KMS-11 (cell line): Measurements from ENCODE around the gene RCOR2.
A peak's percentile ranks its signal among the peaks of the same experiment; 100 is the strongest.

Source experiments
- H2AFZ ChIP-seq: fragments of 200-600 bp; sonication (generic); 2 replicates; pipeline ENCODE4 v1.6.1; 2016; ENCODE audit warnings: antibody characterized with exemption, mixed run types, low read depth
- H3K27ac ChIP-seq: fragments of 200-600 bp; sonication (generic); 2 replicates; pipeline ENCODE4 v1.6.1; 2016; ENCODE audit warnings: mild to moderate bottlenecking, mixed run types
- H3K27me3 ChIP-seq: fragments of 200-600 bp; sonication (generic); 2 replicates; pipeline ENCODE4 v1.6.1; 2017; ENCODE audit warnings: mild to moderate bottlenecking, low read depth, mixed run types, moderate library complexity; ENCODE audit not compliant: insufficient read depth
- H3K36me3 ChIP-seq: fragments of 200-600 bp; sonication (generic); 2 replicates; pipeline ENCODE4 v1.6.1; 2017; ENCODE audit warnings: mild to moderate bottlenecking, mixed run types; ENCODE audit not compliant: insufficient read depth
- H3K4me1 ChIP-seq: fragments of 200-600 bp; sonication (generic); 2 replicates; pipeline ENCODE4 v1.6.1; 2016; ENCODE audit warnings: mild to moderate bottlenecking, low read depth, mixed run types; ENCODE audit not compliant: poor library complexity, severe bottlenecking
- H3K4me2 ChIP-seq: fragments of 200-600 bp; sonication (generic); 2 replicates; pipeline ENCODE4 v1.7.0; 2016; ENCODE audit warnings: mild to moderate bottlenecking, mixed run types
- H3K4me3 ChIP-seq: fragments of 200-600 bp; sonication (generic); IDR thresholded peaks from 2 replicates; pipeline ENCODE4 v1.6.1; 2017; ENCODE audit warnings: low read depth, low read length, mixed read lengths; ENCODE audit not compliant: insufficient read depth
- H3K79me2 ChIP-seq: fragments of 200-600 bp; sonication (generic); 2 replicates; pipeline ENCODE4 v1.6.1; 2016; ENCODE audit warnings: low read depth, mixed run types; ENCODE audit not compliant: insufficient read depth
- H3K9ac ChIP-seq: fragments of 200-600 bp; sonication (generic); 2 replicates; pipeline ENCODE4 v1.6.1; 2016; ENCODE audit warnings: mild to moderate bottlenecking, mixed run types
- H4K20me1 ChIP-seq: fragments of 200-600 bp; sonication (generic); 2 replicates; pipeline ENCODE4 v1.6.1; 2016; ENCODE audit warnings: mild to moderate bottlenecking, mixed run types; ENCODE audit not compliant: insufficient read depth
- TF ChIP-seq, protein P1 (sequence below): fragments of 200-600 bp; sonication (generic); conservative IDR thresholded peaks from 2 replicates; pipeline ENCODE4 v1.6.1; 2017; ENCODE audit warnings: low read depth, mild to moderate bottlenecking, antibody characterized with exemption, low read length, moderate library complexity, mixed read lengths

The RCOR2 gene

GRCh38 chr11:63923319-63923718, 6.4 kb upstream of the RCOR2 start:
- TF ChIP-seq, protein P1, sequence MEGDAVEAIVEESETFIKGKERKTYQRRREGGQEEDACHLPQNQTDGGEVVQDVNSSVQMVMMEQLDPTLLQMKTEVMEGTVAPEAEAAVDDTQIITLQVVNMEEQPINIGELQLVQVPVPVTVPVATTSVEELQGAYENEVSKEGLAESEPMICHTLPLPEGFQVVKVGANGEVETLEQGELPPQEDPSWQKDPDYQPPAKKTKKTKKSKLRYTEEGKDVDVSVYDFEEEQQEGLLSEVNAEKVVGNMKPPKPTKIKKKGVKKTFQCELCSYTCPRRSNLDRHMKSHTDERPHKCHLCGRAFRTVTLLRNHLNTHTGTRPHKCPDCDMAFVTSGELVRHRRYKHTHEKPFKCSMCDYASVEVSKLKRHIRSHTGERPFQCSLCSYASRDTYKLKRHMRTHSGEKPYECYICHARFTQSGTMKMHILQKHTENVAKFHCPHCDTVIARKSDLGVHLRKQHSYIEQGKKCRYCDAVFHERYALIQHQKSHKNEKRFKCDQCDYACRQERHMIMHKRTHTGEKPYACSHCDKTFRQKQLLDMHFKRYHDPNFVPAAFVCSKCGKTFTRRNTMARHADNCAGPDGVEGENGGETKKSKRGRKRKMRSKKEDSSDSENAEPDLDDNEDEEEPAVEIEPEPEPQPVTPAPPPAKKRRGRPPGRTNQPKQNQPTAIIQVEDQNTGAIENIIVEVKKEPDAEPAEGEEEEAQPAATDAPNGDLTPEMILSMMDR: no peak
- peaks cover 36% of the 10 kb centered on the region; the same call in 1 of the 2 replicates for H3K27me3 ChIP-seq
- no peaks in the 10 kb centered on the region for H3K36me3 ChIP-seq
- H4K20me1 ChIP-seq: no peaks in the 10 kb centered on the region
- no peak overlapping the region for H3K4me3 ChIP-seq
- no peak overlapping the region for H2AFZ ChIP-seq
- no peak overlapping the region for H3K27ac ChIP-seq
- H3K79me2 ChIP-seq: no peaks in the 10 kb centered on the region
- no peak overlapping the region for H3K4me2 ChIP-seq
- H3K9ac ChIP-seq: no peak overlapping the region
- H3K4me1 ChIP-seq: peaks cover 2% of the 10 kb centered on the region

DNA sequence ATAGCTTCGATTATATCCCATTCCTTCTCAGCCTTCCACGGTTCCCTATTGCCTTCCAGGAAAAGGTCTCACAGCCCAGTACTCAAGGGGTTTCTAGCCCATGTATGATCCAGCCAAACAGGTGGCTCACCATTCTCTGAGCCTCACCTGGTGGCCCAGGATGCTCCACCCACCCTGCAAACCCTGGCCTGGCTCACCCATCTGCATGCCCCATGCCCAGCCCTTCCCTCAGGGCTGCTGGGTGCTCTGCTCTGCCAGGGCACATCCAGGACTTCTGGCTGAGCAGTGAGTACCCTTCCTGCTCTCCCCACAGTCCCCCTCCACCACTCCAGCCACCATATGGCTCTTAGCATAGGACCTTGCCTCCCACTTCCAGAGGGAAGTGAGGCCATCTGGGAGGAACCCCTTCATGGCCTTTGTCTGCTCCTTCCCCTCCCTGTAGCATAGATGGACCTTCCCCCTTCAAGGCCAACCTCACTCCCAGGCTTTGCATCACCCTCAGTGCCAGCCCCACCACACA, 5.8 kb upstream of the RCOR2 start:
- Histone ChIP-seq H3K9ac (no peak overlapping the region), H3K27me3 (peaks cover 33% of the 10 kb centered on the region; the same call in 1 of the 2 replicates)

GRCh38 chr11:63920939-63921417, 4.0 kb upstream of the RCOR2 start:
- H2AFZ ChIP-seq: no peak overlapping the region
- H3K4me2 ChIP-seq: no peak overlapping the region
- no peaks in the 10 kb centered on the region for H3K36me3 ChIP-seq
- peaks cover 27% of the 10 kb centered on the region; the same call in 1 of the 2 replicates for H3K27me3 ChIP-seq
- no peaks in the 10 kb centered on the region for H4K20me1 ChIP-seq
- no peak overlapping the region for H3K27ac ChIP-seq
- TF ChIP-seq, protein P1: peak; percentile 47
- no peak overlapping the region for H3K4me3 ChIP-seq
- peaks cover 14% of the 10 kb centered on the region for H3K4me1 ChIP-seq
- H3K9ac ChIP-seq: no peak overlapping the region
- no peaks in the 10 kb centered on the region for H3K79me2 ChIP-seq

More for the DNA sequence above, 5.8 kb upstream of the RCOR2 start:
- Histone ChIP-seq H3K36me3 (no peaks in the 10 kb centered on the region), H4K20me1 (no peaks in the 10 kb centered on the region), H3K27ac (no peak overlapping the region), H3K4me2 (no peak overlapping the region), H2AFZ (no peak overlapping the region), H3K4me1 (peaks cover 6% of the 10 kb centered on the region), H3K4me3 (no peak overlapping the region), H3K79me2 (no peaks in the 10 kb centered on the region)
- TF ChIP-seq, protein P1: no peak

DNA sequence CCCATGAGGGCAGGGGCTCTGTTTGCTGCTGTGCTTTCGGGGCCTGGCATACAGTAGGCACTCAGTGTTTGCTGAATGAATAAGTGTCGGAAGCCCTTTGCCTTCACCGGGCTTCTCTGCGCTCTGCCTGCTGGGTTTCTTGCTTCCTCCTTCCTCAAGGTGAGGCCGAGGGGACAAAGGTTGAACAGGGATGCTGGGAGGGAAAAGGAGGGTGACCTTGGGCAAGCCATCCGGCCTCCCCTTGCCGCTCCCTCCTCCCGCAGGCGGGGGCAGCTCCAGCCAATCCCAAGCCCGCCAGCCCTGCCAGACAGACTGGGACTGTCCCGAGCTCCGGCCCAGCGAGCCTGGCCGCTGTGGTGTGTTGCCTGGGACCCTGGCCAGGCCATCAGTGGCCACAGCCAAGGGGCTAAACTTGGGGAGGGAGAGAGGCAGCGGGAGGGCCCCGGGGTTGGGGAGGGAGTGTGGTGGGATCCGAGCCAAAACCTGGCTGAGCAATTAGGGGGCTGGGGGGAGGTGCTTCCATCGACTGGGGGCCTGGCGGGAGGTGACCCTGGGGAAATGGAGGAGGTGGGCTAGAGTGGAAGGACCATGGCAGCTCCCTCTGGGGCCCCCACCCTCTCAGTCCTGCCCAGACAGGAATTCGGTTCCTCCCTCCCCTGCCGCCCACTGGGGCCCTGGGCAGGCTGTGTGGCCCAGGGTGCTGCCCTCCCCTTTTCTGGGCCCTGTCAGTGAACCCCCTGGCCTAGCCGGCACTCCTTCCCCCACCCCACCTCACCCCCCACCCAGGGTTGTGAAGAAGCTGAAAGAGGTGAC, 3.4 kb upstream of the RCOR2 start:
- H3K9ac ChIP-seq: no peak overlapping the region
- peaks cover 29% of the 10 kb centered on the region; the same call in 1 of the 2 replicates for H3K27me3 ChIP-seq
- peaks cover 14% of the 10 kb centered on the region for H3K4me1 ChIP-seq
- H3K36me3 ChIP-seq: no peaks in the 10 kb centered on the region
- H3K4me2 ChIP-seq: no peak overlapping the region
- H3K27ac ChIP-seq: no peak overlapping the region
- TF ChIP-seq, protein P1: no peak
- no peak overlapping the region for H3K4me3 ChIP-seq
- H4K20me1 ChIP-seq: no peaks in the 10 kb centered on the region
- H2AFZ ChIP-seq: no peak overlapping the region
- H3K79me2 ChIP-seq: no peaks in the 10 kb centered on the region
